Measurements from ENCODE around the gene TMEM240.
"Not testable (repeated sequence)": the region's sequence is repeated elsewhere in the genome, so short reads cannot be mapped to it uniquely, and the experiment has no call there.

The TMEM240 gene

DNA sequence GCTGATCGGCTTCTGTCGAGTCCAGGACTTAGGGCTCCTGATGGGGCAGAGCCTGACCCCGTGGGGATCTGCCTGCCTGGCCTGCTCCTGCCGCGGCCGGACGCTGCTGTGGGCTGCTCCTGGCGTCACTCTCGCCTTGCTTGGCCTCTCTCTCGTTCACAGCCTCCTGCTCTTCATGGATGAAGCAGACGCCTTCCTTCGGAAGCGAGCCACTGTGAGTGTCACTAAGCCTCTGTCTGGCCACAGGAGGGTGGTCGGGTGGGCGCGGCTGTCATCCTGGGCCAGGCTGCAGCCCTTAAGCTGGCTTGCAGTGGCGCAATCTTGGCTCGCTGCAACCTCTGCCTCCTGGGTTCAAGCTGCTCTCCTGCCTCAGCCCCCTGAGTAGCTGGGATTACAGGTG, 52.7 kb downstream of the TMEM240 start:
- TF ChIP-seq, protein P1, sequence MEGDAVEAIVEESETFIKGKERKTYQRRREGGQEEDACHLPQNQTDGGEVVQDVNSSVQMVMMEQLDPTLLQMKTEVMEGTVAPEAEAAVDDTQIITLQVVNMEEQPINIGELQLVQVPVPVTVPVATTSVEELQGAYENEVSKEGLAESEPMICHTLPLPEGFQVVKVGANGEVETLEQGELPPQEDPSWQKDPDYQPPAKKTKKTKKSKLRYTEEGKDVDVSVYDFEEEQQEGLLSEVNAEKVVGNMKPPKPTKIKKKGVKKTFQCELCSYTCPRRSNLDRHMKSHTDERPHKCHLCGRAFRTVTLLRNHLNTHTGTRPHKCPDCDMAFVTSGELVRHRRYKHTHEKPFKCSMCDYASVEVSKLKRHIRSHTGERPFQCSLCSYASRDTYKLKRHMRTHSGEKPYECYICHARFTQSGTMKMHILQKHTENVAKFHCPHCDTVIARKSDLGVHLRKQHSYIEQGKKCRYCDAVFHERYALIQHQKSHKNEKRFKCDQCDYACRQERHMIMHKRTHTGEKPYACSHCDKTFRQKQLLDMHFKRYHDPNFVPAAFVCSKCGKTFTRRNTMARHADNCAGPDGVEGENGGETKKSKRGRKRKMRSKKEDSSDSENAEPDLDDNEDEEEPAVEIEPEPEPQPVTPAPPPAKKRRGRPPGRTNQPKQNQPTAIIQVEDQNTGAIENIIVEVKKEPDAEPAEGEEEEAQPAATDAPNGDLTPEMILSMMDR (IDR thresholded peaks at IDR 0.05; ENCODE audit: borderline replicate concordance, insufficient read depth, low read depth, low read length): no peak
- H3K4me3 ChIP-seq (ENCODE audit: low read depth, low read length): no peak overlapping the region

DNA sequence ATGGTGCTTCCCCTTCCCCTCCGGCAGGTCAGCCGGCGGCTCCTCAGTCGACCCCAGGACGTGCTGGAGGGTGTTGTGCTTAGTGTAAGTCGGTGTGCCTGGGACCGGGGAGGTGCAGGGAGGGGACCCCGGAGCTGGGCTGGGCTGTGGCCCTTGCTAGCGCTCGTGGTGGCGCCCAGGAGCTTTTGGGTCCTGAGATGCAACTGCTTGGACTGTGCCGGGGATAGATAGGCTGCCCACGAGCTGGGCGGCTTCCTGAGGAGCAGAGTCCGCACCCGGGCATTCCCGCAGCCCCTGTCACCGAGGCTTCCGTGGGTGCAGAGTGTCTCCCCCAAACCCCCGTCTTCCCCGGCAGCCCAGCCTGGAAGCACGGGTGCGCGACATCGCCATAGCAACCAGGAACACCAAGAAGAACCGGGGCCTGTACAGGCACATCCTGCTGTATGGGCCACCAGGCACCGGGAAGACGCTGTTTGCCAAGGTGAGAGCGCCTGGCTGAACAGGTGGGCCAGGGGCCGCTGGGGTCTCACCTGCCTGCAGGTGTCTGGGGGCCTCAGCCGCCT, 54.6 kb downstream of the TMEM240 start:
- not testable (repeated sequence) for H3K4me3 ChIP-seq (ENCODE audit: low read depth, low read length)

DNA sequence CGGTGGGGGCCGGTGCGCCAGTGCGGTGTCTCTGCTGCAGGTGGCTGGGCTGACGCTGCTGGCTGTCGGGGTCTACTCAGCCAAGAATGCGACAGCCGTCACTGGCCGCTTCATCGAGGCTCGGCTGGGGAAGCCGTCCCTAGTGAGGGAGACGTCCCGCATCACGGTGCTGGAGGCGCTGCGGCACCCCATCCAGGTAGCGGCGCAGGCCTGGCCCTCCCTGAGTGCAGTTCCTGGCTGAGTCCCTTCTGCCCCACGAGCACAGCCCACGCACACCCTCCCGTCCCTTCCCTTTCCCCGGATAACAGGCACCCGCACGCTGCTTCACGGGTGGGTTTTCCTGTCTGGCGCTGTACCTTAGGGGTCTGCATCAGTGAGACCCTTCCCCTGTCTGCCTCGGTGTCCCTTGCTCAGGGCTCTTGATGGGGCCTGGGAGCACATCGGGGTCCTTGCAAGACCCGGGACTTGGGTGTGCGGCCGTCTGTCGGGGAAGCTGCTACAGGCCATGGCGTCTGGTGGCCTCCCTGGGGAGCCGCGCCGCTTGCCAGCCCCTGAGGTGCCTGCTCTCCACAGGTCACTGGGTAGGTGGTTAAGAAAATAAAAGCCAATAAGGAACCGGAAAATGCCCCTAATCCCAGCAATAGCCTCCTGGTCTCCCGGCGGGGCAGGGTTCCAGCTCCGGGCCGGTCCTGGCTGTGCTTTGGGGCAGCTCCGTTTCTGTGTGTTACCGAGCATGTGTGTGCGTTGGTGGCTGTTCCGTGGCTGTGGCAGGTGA, 55.3 kb downstream of the TMEM240 start:
- not testable (repeated sequence) for H3K4me3 ChIP-seq (ENCODE audit: low read depth, low read length)

All from GM12875 (cell line).